Measurements from ENCODE around the gene WDR53.
"Not testable (repeated sequence)": the region's sequence is repeated elsewhere in the genome, so short reads cannot be mapped to it uniquely, and the experiment has no call there.

The WDR53 gene

GRCh38 chr3:196557236-196557635, 11.1 kb downstream of the WDR53 start:
- DNase-seq = no peak

- DNase-seq = no peak
Observed at GRCh38 chr3:196555295-196555694, 13.1 kb downstream of the WDR53 start.

- DNase-seq = no peak
Observed at GRCh38 chr3:196554205-196554604, 14.1 kb downstream of the WDR53 start.

- DNase-seq = no peak
Observed at GRCh38 chr3:196553551-196553950, 14.8 kb downstream of the WDR53 start.

GRCh38 chr3:196552253-196552652, 16.1 kb downstream of the WDR53 start:
- no peak for DNase-seq

- not testable (repeated sequence) for DNase-seq
Observed at GRCh38 chr3:196550172-196550571, 18.2 kb downstream of the WDR53 start.

- DNase-seq = not testable (repeated sequence)
Observed at GRCh38 chr3:196549312-196549711, 19.0 kb downstream of the WDR53 start.

GRCh38 chr3:196547067-196547466, 21.3 kb downstream of the WDR53 start:
- DNase-seq = no peak

- no peak for DNase-seq
Observed at GRCh38 chr3:196546537-196546936, 21.8 kb downstream of the WDR53 start.

- DNase-seq = no peak
Observed at GRCh38 chr3:196544491-196544992, 23.8 kb downstream of the WDR53 start.

- no peak for DNase-seq
Observed at GRCh38 chr3:196541684-196542445, 26.5 kb downstream of the WDR53 start.

- no peak for DNase-seq
Observed at GRCh38 chr3:196537319-196537984, 30.9 kb downstream of the WDR53 start.

GRCh38 chr3:196533260-196533681, 35.1 kb downstream of the WDR53 start:
- no peak for DNase-seq

GRCh38 chr3:196531418-196531817, 36.9 kb downstream of the WDR53 start:
- no peak for DNase-seq

GRCh38 chr3:196528639-196529233, 39.6 kb downstream of the WDR53 start:
- no peak for DNase-seq

- no peak for DNase-seq
Observed at GRCh38 chr3:196525141-196525540, 43.2 kb downstream of the WDR53 start.

- no peak for DNase-seq
Observed at GRCh38 chr3:196524527-196524926, 43.8 kb downstream of the WDR53 start.

- no peak for DNase-seq
Observed at GRCh38 chr3:196523841-196524240, 44.5 kb downstream of the WDR53 start.

- DNase-seq = not testable (repeated sequence)
Observed at GRCh38 chr3:196521291-196521690, 47.1 kb downstream of the WDR53 start.

- no peak for DNase-seq
Observed at GRCh38 chr3:196519718-196520082, 48.7 kb downstream of the WDR53 start.

- DNase-seq = no peak
Observed at GRCh38 chr3:196518966-196519717, 49.2 kb downstream of the WDR53 start.

GRCh38 chr3:196517919-196518318, 50.4 kb downstream of the WDR53 start:
- DNase-seq = peak; percentile 23

- no peak for DNase-seq
Observed at GRCh38 chr3:196517162-196517800, 51.1 kb downstream of the WDR53 start.
